GM12873 (cell line): ENCODE results near the gene OPCML.

Source experiments
- TF ChIP-seq, protein P1 (sequence below): IDR thresholded peaks from 2 replicates; pipeline ENCODE4 v1.5.1; 2012; ENCODE audit warnings: low read depth, mild to moderate bottlenecking, moderate library complexity, low read length, control low read depth; ENCODE audit not compliant: insufficient read depth; ENCODE audit errors: missing control alignments

The OPCML gene

DNA sequence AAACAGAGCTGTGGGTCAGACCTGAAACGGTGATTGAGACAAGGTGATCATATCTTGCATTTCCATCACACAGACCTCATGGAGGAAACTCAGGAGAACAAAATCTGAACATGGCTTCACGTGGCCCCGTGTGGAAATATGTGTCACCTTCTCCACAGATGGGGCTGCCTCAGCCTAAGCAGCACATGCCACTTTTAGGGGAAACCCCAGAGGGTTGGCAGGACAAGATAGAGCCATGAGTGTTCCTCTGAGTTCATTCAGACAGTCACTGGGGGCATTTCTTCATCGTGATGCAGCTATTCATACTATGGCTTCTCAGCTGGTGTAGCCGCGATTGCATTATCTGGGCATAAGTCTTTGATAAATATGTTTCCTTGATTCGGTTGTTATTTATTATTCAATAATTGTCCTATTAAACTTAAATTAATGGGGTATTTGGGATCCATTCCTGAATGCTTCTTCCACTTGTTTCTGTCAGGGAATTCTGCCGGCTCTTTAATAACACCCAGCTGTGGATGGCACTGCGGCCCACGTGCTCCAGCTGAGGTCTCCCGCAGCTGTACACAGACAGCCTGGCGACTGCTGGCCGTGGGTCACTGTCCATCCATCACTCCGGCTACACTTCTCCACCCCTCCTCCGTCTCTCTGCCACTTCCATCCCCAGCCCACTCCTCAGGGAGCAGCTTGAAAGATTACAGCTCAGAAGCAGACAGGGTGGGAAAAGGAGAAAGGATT is 485.1 kb downstream of the OPCML start:
- TF ChIP-seq, protein P1, sequence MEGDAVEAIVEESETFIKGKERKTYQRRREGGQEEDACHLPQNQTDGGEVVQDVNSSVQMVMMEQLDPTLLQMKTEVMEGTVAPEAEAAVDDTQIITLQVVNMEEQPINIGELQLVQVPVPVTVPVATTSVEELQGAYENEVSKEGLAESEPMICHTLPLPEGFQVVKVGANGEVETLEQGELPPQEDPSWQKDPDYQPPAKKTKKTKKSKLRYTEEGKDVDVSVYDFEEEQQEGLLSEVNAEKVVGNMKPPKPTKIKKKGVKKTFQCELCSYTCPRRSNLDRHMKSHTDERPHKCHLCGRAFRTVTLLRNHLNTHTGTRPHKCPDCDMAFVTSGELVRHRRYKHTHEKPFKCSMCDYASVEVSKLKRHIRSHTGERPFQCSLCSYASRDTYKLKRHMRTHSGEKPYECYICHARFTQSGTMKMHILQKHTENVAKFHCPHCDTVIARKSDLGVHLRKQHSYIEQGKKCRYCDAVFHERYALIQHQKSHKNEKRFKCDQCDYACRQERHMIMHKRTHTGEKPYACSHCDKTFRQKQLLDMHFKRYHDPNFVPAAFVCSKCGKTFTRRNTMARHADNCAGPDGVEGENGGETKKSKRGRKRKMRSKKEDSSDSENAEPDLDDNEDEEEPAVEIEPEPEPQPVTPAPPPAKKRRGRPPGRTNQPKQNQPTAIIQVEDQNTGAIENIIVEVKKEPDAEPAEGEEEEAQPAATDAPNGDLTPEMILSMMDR, result no peak

DNA sequence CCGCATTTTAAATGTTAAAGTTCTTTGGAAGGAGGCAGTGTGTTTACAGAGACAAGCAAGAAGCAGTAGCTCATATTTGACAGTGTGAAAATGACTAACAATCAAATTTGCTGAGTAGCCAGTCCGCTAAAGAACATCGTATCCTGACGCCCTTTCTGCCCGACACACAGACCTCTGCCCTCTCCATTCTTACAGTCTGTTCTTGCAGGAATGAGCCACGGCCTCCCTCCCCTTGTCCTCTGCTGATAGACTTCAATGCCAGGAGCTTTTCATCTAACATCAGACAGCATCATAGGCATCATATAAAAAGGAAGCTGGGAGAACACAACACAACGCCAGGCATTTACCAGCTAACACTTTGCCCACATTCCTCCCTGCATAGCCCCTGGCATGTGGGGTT is 486.0 kb downstream of the OPCML start:
- TF ChIP-seq, protein P1, result no peak

DNA sequence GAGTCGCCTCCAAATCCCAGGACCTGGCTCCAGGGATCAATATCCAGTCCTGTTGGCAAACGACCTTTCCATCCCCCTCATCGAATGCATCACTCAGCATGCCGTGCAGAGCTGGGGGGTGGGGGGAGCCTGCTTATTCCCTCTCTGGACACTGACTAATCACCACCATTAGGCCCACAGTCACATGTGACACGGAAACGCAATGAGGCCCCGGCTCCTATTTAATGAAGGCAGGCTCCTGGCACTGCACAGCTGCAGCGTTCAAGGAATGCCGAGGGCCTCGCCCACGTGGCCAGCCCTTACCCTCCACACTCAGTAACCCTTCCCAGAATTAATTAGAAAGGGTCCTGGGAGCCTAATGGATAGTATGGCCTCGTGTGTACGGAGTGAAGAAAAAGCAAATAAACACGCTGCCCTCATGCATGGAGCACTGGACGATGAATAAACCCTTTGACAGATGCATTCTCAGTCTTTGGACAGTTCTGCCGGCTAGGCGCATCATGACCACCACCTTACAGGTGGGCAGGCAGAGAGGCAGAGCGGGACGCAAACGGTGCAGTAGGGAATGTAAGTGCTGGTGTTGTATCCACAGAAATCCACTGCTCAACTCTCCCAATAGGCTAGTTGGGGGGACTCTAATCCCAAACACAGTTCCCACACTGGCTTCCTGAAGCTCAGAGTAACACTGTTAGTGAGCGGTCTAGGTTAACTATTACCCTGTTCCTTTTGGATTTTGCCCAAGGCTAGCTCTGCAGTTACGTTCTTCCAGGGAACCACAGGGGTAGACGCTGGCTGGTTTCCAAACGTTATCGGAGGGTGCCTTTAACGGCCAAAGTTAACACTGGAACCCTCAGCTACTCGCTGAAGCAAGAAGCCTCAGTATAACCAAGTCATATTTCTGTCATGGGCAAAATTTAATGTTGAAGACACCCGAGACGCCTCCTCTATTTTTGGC is 490.1 kb downstream of the OPCML start:
- TF ChIP-seq, protein P1, result no peak

DNA sequence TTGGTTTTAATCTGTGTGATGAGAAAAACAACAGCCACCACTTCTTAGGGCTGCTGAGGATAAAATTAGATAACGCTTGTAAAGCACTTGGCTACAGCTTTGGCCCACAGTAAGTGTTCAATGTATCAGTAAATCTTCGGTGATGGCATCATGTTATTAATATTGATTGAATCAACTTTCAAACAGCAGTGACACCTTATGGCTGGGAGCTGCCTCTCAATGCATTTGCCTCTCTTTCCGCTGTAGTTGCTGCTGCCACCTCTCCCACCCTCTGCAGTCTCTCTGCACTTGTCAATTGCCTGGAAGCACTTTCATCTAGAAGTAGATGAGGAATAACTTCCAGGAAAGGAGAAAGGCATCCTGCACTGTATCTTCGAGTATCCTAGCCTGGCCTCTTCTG is 491.1 kb downstream of the OPCML start:
- TF ChIP-seq, protein P1, result no peak

GRCh38 chr11:133040289-133040900 is 491.9 kb downstream of the OPCML start:
- TF ChIP-seq, protein P1, result no peak

DNA sequence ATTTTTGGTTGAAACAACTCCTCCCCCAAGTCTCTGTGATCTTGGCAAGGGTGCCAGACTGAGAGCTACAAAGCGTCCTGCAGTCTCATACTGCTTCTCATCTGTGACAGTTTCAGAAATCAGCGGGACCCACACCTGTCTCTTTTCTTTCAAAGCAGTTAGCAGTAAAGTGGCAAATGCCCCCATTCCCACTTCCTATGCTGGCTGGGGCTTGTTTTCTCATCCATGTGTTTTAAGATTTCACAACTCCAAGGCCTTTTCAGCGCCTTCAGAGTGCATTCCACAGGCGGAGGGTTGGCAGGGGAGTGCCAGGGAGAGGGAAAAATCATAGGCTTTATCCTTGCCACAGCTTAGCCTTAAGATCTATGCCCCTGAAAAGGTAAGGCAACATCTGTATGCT is 493.5 kb downstream of the OPCML start:
- TF ChIP-seq, protein P1, result no peak

- TF ChIP-seq, protein P1, result no peak
Measured at GRCh38 chr11:133034929-133035328, 497.4 kb downstream of the OPCML start.
